Measurements from ENCODE around the gene IRAK1.

IRAK1 gene

DNA sequence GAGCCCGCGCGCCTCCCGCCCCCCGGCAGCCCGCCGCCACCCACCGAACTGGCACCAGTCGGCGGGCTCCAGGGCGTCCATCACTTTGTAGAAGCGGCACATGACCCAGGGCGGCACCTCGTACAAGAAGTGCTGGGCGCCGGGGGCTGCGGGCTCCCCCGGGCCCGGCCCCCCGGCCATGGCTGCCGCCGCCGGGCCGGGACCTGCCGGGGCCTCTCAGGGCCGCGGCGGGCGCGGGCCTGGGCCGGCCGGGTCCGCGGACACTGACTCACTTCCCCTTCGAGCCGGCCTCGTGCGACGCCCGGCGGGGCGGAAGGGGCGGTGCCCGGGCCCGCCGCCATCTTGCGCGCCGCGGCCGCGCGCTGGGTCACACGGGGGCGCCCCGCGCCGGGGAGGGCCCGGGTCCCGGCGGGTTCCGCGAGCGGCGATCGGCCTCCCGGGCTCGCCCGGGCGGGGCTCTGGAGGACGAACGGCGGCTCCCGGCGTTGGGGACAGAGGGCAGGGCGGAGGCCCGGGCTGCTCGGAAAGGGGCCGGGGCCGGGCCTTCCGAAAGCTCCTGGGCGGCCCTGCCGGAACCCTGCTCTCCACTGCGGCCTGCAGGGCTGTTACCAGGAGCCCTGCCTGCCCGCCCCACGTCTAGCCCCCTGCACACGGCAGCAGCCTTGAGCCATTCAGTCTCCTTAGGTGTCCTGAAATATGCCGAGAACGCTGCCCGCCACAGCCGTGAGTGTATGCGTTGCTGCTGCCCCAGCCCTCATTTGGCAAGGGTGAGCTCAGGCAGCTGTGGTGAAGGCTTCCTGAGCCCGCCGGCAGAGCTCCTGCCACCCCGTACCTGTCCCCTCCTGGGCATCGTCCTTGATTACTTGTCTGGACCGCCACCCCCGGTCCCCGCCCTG, at the start of gene IRAK1:
TSS of gene IRAK1 (minus strand) at position 270 of the 896 bp plus-strand sequence. CDS start at position 180, 90 bp downstream.
- DNase-seq (ENCODE audit: low read depth in 3 of 3) = peak in 1 of 3 experiments; percentile 47

DNA sequence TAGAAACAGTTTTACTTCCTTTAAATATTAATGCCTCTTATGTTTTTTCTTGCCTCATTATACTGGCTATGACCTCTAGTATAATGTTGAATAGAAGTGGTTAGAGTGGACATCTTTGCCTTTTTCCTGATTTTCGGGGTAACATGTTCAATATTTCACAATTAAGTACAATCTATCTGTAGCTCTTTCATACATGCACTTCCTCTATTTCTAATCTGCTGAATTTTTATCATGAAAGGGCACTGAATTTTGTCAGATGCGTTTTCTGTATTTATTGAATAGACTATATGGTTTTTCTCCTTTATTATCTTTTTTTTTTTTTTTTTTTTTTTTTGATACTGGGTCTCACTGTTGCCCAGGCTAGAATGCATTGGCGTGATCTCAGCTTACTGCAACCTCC, 48.9 kb upstream of the IRAK1 start:
- DNase-seq (ENCODE audit: low read depth in 3 of 3) = no peak

- no peak for DNase-seq (ENCODE audit: low read depth in 3 of 3)
Observed at GRCh38 chrX:154064637-154065435, 45.1 kb upstream of the IRAK1 start.

GRCh38 chrX:154063234-154063633, 43.5 kb upstream of the IRAK1 start:
- DNase-seq (ENCODE audit: low read depth in 3 of 3) = no peak

DNA sequence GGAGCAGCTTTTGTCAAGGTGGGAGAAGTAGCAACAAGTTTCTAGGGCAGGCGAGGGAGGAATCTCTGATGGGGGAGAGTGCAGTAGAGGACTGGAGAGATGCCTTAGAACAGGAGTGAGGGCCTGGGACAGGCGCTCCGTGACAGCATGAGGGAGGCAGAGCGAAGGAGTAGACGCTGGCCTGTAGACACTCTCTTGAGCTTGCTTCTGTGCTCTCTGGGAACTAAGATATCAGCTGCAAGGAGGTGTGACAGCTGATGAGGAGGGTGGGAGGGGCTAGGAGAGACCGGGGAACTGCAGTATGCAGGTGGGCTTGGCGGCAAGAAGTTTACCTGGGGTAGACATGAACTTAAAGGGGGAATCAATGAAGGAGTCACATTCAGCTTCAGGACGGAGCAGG, 42.1 kb upstream of the IRAK1 start:
- DNase-seq (ENCODE audit: low read depth in 3 of 3) = no peak

DNA sequence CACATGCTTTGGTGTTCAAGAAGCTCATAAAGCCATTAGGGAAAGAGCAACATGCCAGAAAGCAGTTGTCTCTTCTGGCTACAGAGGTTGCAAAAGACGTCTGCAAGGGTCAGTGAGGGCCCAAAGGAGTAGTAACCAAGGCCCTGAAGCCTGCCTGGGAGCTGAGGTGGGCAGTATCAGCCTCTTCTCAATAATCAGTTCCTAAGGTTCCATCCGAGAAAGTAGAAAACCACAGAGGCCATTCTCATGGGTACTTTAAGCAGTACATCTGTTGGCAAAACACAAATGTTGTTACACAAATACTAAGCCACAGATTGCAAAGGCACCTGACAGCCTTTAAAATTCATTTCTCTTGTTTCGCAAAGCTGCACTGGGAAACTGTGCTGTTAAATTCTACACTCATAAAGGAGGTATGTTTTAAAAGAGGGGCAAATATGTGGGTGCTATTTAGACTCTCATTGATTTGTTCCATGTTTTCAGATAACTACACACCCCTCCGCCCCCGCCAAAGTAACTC, 40.1 kb upstream of the IRAK1 start:
- no peak for DNase-seq (ENCODE audit: low read depth in 3 of 3)

GRCh38 chrX:154059231-154059630, 39.5 kb upstream of the IRAK1 start:
- DNase-seq (ENCODE audit: low read depth in 3 of 3) = no peak

- no peak for DNase-seq (ENCODE audit: low read depth in 3 of 3)
Observed at GRCh38 chrX:154058214-154058997, 38.7 kb upstream of the IRAK1 start.

DNA sequence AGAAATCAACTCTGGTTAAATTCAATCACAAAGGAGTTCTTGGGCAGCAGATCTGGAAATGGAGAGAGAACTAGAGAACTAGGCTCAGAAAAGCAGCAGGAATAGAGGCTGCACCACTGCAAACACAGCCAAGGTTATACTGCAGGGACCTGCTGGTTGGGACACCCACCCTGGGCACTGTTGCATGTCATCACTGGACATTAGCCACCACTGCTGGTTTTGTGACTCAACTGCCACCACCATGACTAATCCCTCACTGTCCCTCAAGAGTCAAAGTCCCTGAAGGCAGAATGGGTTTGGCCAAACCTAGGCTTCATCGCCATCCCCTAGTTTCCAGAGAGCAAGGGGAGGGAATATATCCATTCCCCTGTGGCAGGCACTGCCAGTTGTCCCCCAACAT, 38.1 kb upstream of the IRAK1 start:
- DNase-seq (ENCODE audit: low read depth in 3 of 3) = no peak

DNA sequence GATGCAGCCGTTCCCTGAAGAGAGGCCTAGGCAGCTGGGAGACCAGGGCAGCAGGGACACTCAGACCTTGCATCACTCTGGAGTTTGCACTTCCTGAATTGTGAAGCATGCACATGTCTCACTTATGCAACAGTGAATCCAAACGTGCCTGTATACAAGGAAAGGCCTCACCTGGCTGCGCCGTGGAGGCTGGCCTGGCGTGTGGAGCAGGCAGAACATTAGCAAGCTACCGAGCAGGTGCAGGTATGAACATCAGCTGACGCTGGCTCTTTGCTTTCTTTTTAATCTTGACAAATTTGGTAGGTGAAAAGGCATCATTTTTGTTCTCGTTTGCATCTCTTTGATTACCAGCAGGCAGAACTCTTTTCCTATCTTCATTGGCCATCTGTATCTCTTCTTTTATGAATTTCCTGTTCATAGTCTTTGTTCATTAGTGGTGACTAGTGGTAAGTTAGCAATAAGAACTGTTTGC, 37.1 kb upstream of the IRAK1 start:
- no peak for DNase-seq (ENCODE audit: low read depth in 3 of 3)

DNA sequence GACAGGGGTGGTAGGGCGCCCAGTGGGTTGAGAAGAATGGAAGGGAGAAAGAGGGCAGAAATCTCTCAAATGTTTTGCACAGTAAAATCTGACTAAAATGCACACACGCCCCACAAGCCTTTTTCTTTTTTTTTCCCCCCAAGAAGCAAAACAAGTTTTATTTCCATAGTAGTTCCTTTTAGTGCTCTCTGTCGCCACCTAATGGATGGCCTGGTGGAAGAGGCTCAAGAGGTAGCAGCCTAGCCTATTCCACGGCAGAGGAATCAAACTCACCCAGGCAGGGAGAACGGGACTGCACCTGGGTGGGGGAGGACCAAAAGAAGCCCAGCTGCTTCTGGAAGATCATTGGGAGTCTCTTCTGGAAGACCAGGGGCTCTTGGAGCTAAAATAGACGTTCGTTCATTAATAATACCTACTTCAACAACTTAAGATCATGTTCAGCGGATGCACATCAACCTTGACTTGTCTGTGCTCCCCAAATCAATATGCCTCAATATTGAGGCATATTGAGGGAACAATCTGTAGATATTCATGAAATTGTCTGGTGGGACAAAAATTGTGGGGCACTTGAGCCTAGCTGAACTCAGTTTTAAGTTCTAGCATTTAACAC, 31.6 kb upstream of the IRAK1 start:
- DNase-seq (ENCODE audit: low read depth in 3 of 3) = peak; percentile 36 to 63 (median 59)

DNA sequence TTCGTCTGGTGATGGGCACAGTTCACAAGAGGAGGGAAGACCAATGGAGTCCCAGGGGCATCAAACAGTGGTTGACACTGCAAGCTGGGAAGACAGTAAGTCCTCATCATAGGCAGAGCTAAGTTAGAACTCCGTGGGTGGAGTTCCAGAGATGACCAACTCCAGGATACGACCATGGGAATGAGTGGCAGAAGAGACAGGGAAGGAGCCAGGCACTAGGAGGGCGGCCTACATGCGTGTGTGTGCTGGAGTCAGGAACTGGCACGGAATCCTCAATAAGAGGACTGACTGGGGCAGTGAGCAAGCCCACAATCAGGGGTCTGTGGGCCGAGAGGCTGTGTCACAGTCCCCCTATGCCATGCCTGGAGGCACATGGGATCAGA, 30.4 kb upstream of the IRAK1 start:
- no peak for DNase-seq (ENCODE audit: low read depth in 3 of 3)

DNA sequence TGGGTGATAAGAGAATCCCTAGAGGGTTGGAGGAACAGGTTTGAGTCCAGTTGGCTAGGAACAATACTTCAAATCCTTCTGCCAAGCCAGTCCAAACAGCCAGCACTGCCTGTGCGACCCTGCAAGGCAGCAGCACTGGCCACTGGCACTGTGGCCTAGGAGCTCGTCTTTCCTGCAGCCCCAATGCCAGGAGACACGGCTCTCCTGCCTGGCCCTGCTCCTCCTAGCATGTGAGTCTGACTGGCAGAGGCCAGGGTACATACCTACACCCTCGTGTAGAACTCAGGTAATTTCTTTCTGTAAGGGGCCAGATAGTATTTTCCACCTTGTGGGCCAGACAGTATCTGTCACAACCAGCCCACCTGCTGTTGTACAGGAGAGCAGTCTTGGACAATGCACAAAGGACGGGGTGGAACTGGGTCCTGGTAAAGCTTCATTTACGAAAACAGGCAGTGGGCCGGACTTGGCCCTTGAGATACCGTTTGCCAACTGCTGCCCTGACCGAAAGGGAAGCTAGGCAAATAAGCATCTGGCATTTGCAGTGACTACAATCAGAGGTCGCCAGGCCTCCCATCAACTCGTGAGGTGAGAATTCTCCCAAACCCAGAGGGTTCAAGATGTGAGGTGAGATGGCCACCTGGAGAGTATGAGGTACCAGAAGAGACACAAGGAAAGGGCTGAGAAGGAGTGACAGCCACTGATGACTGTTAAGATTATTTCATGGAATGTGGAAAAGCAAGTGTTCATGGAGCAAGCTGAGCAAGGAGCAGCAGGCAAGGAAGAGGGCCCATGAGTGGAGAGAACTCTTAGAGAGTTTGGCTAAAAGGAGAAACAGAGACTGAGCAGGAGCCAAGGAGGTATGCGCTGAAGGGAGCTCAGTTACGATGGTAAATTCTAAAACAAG, 29.8 kb upstream of the IRAK1 start:
- DNase-seq (ENCODE audit: low read depth in 3 of 3) = no peak

DNA sequence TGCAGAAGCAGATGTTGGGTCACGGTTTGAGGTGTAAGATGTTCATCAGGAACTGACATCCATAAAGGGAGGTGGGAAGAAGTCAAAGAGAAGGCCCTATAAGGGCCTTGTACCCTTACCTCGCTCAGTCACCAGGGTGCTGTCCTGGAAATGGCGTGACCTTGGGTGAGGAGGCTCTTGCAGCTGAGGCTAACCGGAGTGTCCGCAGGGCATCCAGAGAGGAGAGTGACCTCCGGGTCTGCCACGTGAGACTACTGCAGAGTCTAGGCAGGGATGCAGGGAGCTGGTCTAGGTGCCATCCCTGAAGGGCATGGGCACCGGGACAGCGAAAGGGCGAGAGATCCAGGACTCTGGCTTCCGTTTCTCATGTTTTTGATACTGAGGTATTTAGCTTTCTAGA, 28.7 kb upstream of the IRAK1 start:
- no peak for DNase-seq (ENCODE audit: low read depth in 3 of 3)

GRCh38 chrX:154046940-154047610, 27.4 kb upstream of the IRAK1 start:
- no peak for DNase-seq (ENCODE audit: low read depth in 3 of 3)

DNA sequence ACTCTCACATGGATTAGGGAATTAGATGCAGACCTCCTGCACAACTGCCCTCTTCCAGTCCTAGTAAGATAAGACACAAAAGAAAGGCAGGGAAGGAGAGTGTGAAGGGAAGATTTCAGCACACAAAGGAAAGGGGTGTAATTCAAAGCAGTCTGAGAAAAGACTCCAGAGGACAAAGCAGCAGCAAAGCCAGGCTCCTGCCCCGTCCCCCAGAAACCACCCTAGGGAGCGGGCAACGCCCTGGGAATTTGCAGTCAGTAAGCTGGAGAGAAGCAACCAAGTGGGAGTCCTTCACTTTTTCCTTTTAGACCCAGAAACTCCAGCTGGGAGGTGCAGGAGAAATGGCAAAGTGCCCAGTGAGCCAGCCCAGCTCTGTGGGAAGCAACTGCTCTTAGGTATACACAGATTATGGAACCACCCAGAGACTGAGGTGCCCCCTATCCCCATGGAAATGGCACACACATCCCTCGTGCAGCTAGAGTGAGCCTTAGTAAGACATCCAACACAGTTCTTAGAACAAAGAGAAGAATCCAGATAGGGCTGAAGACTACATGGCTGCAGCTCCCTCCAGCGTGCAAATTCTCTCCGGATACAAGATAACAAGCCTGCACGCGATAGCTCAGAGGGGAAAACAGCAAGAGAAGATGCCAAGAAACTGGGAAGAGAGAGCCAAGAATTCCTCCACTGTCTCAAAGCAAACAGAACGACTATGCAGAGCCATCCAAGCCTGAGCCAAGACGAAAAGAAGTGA, 26.5 kb upstream of the IRAK1 start:
- no peak for DNase-seq (ENCODE audit: low read depth in 3 of 3)

DNA sequence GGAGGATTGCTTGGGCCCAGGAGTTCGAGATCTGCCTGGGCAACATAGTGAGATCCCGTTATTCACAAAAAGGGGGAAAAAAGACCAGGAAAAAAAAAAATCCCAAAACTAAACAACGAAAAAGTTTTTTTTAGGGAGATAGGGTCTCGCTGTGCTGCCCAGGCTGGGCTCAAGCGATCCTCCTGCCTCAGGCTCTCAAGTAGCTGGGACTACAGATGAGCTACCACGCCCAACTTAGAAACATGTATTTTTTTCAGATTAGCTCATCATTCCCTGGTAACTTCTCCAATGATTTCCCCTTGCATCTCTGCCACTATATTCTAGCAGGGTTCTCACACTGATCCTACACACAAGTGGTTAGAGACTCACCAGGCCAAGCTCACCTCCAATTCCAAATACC, 24.4 kb upstream of the IRAK1 start:
- no peak for DNase-seq (ENCODE audit: low read depth in 3 of 3)

DNA sequence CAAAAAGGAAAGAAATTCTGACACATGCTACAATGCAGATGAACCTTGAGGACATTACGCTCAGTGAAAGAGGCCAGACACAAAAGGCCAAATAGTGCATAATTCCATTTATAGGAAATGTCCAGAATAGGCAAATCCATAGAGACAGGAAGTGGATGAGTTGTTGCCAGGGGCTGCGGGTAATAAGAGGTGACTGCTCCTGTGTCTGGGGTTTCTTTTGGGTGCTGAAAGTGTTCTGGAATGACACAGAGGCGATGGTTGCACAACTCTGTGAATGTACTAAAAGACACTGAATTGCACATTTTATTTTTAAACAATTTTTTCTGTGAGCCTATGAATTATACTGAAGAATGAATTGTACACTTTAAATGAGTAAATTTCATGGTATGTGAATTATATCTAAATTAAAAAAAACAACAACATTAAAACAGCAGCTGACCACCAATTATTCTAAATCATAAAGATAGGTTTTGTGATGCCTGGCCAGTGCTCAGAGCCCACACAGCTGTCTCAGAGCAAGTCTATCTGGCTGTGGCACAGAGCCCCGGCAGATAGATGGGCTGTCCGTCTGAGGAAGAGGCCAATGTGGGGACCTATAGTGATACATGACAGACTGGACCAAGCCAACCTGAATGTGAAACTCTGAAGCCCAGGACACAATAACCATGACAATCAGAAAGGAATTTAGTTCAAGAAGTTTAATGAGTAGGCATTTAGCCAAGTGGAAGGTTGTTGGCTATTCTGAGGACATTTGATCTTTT, 23.5 kb upstream of the IRAK1 start:
- DNase-seq (ENCODE audit: low read depth in 3 of 3) = no peak

Measured in stimulated activated CD4-positive, alpha-beta T cell treated with anti-CD3 and anti-CD28 coated beads, TNF-alpha, amount 100 ng/mL, for 24 hours (primary cell).